Measurements from ENCODE around the gene MIPOL1. TPM values are rescaled to one million over a fixed set of nuclear protein-coding genes. Genes with fewer than 3 reads are reported as not detected.

Gene MIPOL1
- total and polyA plus RNA-seq, 2 experiments from 2014 or later = 16.6 to 24.8 TPM

GRCh38 chr14:37153483-37153882 is 44.3 kb upstream of the MIPOL1 start (continued):
- TF ChIP-seq ZNF462 (CRISPR knock-in tag; IDR thresholded peaks at IDR 0.05) = no peak
- TF ChIP-seq POLR2AphosphoS5 (IDR thresholded peaks at IDR 0.05; ENCODE audit: low read depth) = no peak
- no peak for TF ChIP-seq NANOG (IDR thresholded peaks at IDR 0.05; ENCODE audit: borderline replicate concordance)
- TF ChIP-seq STAT1 (IDR thresholded peaks at IDR 0.05; ENCODE audit: unreplicated experiment) = no peak
- no peak for TF ChIP-seq CTCF (conservative IDR thresholded peaks at IDR 0.05; ENCODE audit: low read depth in 2 of 2)
- TF ChIP-seq, protein P1, sequence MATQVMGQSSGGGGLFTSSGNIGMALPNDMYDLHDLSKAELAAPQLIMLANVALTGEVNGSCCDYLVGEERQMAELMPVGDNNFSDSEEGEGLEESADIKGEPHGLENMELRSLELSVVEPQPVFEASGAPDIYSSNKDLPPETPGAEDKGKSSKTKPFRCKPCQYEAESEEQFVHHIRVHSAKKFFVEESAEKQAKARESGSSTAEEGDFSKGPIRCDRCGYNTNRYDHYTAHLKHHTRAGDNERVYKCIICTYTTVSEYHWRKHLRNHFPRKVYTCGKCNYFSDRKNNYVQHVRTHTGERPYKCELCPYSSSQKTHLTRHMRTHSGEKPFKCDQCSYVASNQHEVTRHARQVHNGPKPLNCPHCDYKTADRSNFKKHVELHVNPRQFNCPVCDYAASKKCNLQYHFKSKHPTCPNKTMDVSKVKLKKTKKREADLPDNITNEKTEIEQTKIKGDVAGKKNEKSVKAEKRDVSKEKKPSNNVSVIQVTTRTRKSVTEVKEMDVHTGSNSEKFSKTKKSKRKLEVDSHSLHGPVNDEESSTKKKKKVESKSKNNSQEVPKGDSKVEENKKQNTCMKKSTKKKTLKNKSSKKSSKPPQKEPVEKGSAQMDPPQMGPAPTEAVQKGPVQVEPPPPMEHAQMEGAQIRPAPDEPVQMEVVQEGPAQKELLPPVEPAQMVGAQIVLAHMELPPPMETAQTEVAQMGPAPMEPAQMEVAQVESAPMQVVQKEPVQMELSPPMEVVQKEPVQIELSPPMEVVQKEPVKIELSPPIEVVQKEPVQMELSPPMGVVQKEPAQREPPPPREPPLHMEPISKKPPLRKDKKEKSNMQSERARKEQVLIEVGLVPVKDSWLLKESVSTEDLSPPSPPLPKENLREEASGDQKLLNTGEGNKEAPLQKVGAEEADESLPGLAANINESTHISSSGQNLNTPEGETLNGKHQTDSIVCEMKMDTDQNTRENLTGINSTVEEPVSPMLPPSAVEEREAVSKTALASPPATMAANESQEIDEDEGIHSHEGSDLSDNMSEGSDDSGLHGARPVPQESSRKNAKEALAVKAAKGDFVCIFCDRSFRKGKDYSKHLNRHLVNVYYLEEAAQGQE (IDR thresholded peaks at IDR 0.05; ENCODE audit: unreplicated experiment) = no peak
- no peak for TF ChIP-seq EZH2phosphoT487 (IDR thresholded peaks at IDR 0.05; ENCODE audit: unreplicated experiment)

Measured in GM23338 (cell line).